ENCODE data around the gene GFOD1. TPM values are rescaled to one million over a fixed set of nuclear protein-coding genes. Genes with fewer than 3 reads are reported as not detected.

Gene GFOD1
- total RNA-seq, 1 donor from 2014 or later, result 8.4 TPM

DNA sequence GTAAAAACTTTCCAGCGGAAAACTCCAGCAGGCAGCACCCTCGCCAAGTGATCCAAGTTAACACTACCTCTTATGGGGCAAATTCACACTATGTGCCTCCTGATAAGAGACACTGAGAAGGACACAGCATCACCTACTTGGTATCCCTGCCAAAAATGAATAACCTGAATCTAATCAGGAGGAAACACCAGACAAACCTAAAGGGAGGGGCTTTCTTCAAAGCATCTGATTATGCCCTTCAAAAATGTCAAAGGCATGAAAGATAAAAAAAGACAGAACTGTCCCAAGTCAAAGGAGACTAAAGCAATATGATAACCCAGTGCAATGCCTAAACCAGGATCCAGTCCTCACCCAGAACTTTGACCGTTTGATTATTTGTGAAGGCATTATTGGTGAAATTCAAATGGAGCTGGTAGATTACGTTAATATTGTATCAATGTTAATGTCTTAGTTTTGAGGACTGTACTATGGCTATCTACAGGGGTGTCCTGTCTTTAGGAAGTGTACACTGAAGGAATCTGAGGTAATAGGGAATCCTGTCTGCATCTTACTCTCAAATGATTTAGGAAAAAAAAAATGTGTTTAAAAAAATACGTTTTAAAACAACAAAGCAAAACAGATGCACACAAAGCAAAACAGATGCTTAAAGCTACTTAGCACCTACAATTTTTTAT, 167.4 kb downstream of the GFOD1 start:
- no peaks in the 10 kb centered on the region for H3K4me1 Mint-ChIP-seq
- TF ChIP-seq CTCF (IDR thresholded peaks at IDR 0.05), result no peak
- peaks cover 87% of the 10 kb centered on the region for H3K36me3 Mint-ChIP-seq (ENCODE audit: low read depth)
- DNase-seq, result no peak
- H3K4me3 Mint-ChIP-seq, result no peak overlapping the region
- ATAC-seq (ENCODE audit: low read depth), result no peak
- ChIA-PET CTCF (interaction anchor here (1.0 to 1.3 kb wide), 2 partner anchors 9 to 125 kb away, joined by 3 read pairs; partner anchors contain the start of gene TBC1D7), POLR2A (interaction anchor here (0.6 kb wide), 1 partner anchor 10 kb away, joined by 4 read pairs; no protein-coding TSS in a partner anchor)
- H3K9me3 Mint-ChIP-seq, result no peaks in the 10 kb centered on the region
- H3K27me3 Mint-ChIP-seq, result no peaks in the 10 kb centered on the region
- intact Hi-C loops (cut with micrococcal nuclease), result no loop called here
- H3K27ac Mint-ChIP-seq, result no peak overlapping the region

- Mint-ChIP-seq H3K4me3 (no peak overlapping the region), H3K4me1 (no peaks in the 10 kb centered on the region), H3K9me3 (no peaks in the 10 kb centered on the region), H3K27me3 (no peaks in the 10 kb centered on the region), H3K27ac (no peak overlapping the region), H3K36me3 (ENCODE audit: low read depth) (peaks cover 86% of the 10 kb centered on the region)
- ChIA-PET CTCF (interaction anchor here (1.3 kb wide), 1 partner anchor 10 kb away, joined by 3 read pairs; the partner anchor contains the start of gene TBC1D7), POLR2A (no interaction called here)
- intact Hi-C loops (cut with micrococcal nuclease), result no loop called here
- ATAC-seq (ENCODE audit: low read depth) (no peak), DNase-seq (no peak)
- no peak for TF ChIP-seq CTCF (IDR thresholded peaks at IDR 0.05)
These were observed 168.6 kb downstream of the GFOD1 start for GRCh38 chr6:13318821-13319220.

GRCh38 chr6:13315896-13316295, 171.5 kb downstream of the GFOD1 start:
- no peaks in the 10 kb centered on the region for H3K27me3 Mint-ChIP-seq

GRCh38 chr6:13314806-13315205, 172.6 kb downstream of the GFOD1 start:
- no peaks in the 10 kb centered on the region for H3K27me3 Mint-ChIP-seq
- ChIA-PET POLR2A (no interaction called here), CTCF (interaction anchor here (0.7 kb wide), 1 partner anchor 120 kb away, joined by 3 read pairs; no protein-coding TSS in a partner anchor)
- H3K9me3 Mint-ChIP-seq, result no peaks in the 10 kb centered on the region
- no peak for TF ChIP-seq CTCF (IDR thresholded peaks at IDR 0.05)
- DNase-seq, result no peak
- no peak for ATAC-seq (ENCODE audit: low read depth)
- intact Hi-C loops (cut with micrococcal nuclease), result no loop called here
- peaks cover 83% of the 10 kb centered on the region for H3K36me3 Mint-ChIP-seq (ENCODE audit: low read depth)
- no peak overlapping the region for H3K27ac Mint-ChIP-seq
- H3K4me1 Mint-ChIP-seq, result peaks cover 2% of the 10 kb centered on the region
- H3K4me3 Mint-ChIP-seq, result no peak overlapping the region

More at GRCh38 chr6:13315896-13316295, 171.5 kb downstream of the GFOD1 start:
- Mint-ChIP-seq H3K4me3 (no peak overlapping the region), H3K9me3 (no peaks in the 10 kb centered on the region), H3K36me3 (ENCODE audit: low read depth) (peaks cover 87% of the 10 kb centered on the region), H3K27ac (no peak overlapping the region), H3K4me1 (peaks cover 2% of the 10 kb centered on the region)
- no peak for DNase-seq
- no peak for TF ChIP-seq CTCF (IDR thresholded peaks at IDR 0.05)
- ChIA-PET CTCF (interaction anchor here (1.5 kb wide), 1 partner anchor 121 kb away, joined by 5 read pairs; no protein-coding TSS in a partner anchor), POLR2A (interaction anchor here (1.2 kb wide), 1 partner anchor 13 kb away, joined by 3 read pairs; the partner anchor contains the start of gene TBC1D7)
- intact Hi-C loops (cut with micrococcal nuclease), result no loop called here
- ATAC-seq (ENCODE audit: low read depth), result no peak

DNA sequence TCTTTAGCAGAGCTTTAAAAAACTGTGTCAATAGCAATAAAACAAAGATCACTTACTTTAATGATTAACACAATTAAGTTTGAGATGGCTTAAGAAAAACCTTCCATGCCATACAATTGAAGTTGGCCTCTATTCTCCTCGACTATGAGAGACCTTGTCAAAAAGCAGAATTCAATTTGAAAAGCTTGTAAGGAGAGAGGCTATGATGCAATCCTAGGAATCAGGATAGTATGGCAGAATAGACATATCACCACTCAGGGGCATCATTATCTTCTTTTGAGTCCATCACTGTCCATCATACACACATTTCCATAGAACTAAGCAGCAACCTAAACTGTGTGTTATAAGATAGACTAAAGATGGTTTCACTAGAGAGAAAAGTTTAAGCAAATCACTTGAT, 176.2 kb downstream of the GFOD1 start:
- no peaks in the 10 kb centered on the region for H3K9me3 Mint-ChIP-seq
- no peak for DNase-seq
- peaks cover 80% of the 10 kb centered on the region for H3K36me3 Mint-ChIP-seq (ENCODE audit: low read depth)
- intact Hi-C loops (cut with micrococcal nuclease), result no loop called here
- no peak overlapping the region for H3K27ac Mint-ChIP-seq
- H3K4me1 Mint-ChIP-seq, result peaks cover 2% of the 10 kb centered on the region
- H3K4me3 Mint-ChIP-seq, result no peak overlapping the region
- ChIA-PET POLR2A (no interaction called here), CTCF (no interaction called here)
- TF ChIP-seq CTCF (IDR thresholded peaks at IDR 0.05), result no peak
- no peaks in the 10 kb centered on the region for H3K27me3 Mint-ChIP-seq
- ATAC-seq (ENCODE audit: low read depth), result no peak
